NOMO-1 treated with dmso at 0.1 percent for 144 hours (cell line): ENCODE results near the gene FSIP1.
A peak's percentile ranks its signal among the peaks of the same experiment; 100 is the strongest.

Source experiments
- DNase-seq: peaks from one replicate; lab custom pipeline; 2025; ENCODE audit not compliant: unreplicated experiment; lab: John Stamatoyannopoulos, UW

Gene FSIP1

GRCh38 chr15:39767921-39768320, 14.7 kb downstream of the FSIP1 start:
- DNase-seq, result no peak

GRCh38 chr15:39761006-39761405, 21.6 kb downstream of the FSIP1 start:
- DNase-seq, result no peak

- peak; percentile 5 for DNase-seq
Measured at GRCh38 chr15:39756806-39757522, 25.7 kb downstream of the FSIP1 start.

- no peak for DNase-seq
Measured at GRCh38 chr15:39752991-39753390, 29.6 kb downstream of the FSIP1 start.

GRCh38 chr15:39752246-39752645, 30.4 kb downstream of the FSIP1 start:
- DNase-seq, result no peak

GRCh38 chr15:39748276-39748675, 34.4 kb downstream of the FSIP1 start:
- no peak for DNase-seq

- no peak for DNase-seq
Measured at GRCh38 chr15:39747326-39747725, 35.3 kb downstream of the FSIP1 start.

GRCh38 chr15:39746714-39747276, 35.8 kb downstream of the FSIP1 start:
- no peak for DNase-seq

- no peak for DNase-seq
Measured at GRCh38 chr15:39746176-39746575, 36.5 kb downstream of the FSIP1 start.

GRCh38 chr15:39745415-39745814, 37.2 kb downstream of the FSIP1 start:
- no peak for DNase-seq

- DNase-seq, result no peak
Measured at GRCh38 chr15:39744334-39745103, 38.1 kb downstream of the FSIP1 start.

GRCh38 chr15:39743611-39744010, 39.0 kb downstream of the FSIP1 start:
- no peak for DNase-seq

GRCh38 chr15:39741258-39741657, 41.4 kb downstream of the FSIP1 start:
- no peak for DNase-seq

- DNase-seq, result no peak
Measured at GRCh38 chr15:39738998-39739397, 43.6 kb downstream of the FSIP1 start.

- DNase-seq, result no peak
Measured at GRCh38 chr15:39737196-39737550, 45.5 kb downstream of the FSIP1 start.

- DNase-seq, result no peak
Measured at GRCh38 chr15:39736412-39737195, 46.0 kb downstream of the FSIP1 start.

- DNase-seq, result no peak
Measured at GRCh38 chr15:39735120-39735717, 47.4 kb downstream of the FSIP1 start.

- DNase-seq, result no peak
Measured at GRCh38 chr15:39731266-39731665, 51.4 kb downstream of the FSIP1 start.

GRCh38 chr15:39730552-39730951, 52.1 kb downstream of the FSIP1 start:
- DNase-seq, result no peak

GRCh38 chr15:39729500-39729899, 53.1 kb downstream of the FSIP1 start:
- DNase-seq, result no peak

GRCh38 chr15:39728845-39729244, 53.8 kb downstream of the FSIP1 start:
- DNase-seq, result no peak
